Transverse colon (tissue), 4 donors: ENCODE results near the gene REV3L. TPM values are rescaled to one million over a fixed set of nuclear protein-coding genes. Genes with fewer than 3 reads are reported as not detected.
A peak's percentile ranks its signal among the peaks of the same experiment; 100 is the strongest.

Experiments
- DNase-seq: peaks from one replicate; pipeline ENCODE4 v3.0.0-alpha.2; 2019
- H3K27ac ChIP-seq, 4 donors: fragments of 200-600 bp; sonication (generic); 2 replicates each; pipeline ENCODE4 v1.5.1; 2016 to 2018; ENCODE audit warnings: inconsistent platforms in 4 of 4
- H3K27me3 ChIP-seq: fragments of 200-600 bp; sonication (generic); 2 replicates; pipeline ENCODE4 v1.5.1; 2017; ENCODE audit warnings: inconsistent platforms
- H3K36me3 ChIP-seq, 4 donors: fragments of 200-600 bp; sonication (generic); 2 replicates each; pipeline ENCODE4 v1.5.1; 2017 to 2019; ENCODE audit warnings: inconsistent platforms in 4 of 4
- H3K4me1 ChIP-seq, 4 donors: fragments of 200-600 bp; sonication (generic); 2 replicates each; pipeline ENCODE4 v1.5.1; 2017 to 2020; ENCODE audit warnings: inconsistent platforms in 4 of 4
- H3K4me3 ChIP-seq, 4 donors: fragments of 200-600 bp; sonication (generic); 1 replicate in 1 of 4; 2 replicates in 3 of 4; pipeline versions ENCODE4 v1.5.1 to v1.6.1; 2017 to 2019; ENCODE audit warnings: inconsistent platforms in 4 of 4
- H3K9me3 ChIP-seq, 2 donors: fragments of 200-600 bp; sonication (generic); 2 replicates each; pipeline ENCODE4 v1.5.1; 2017 to 2019; ENCODE audit warnings: inconsistent platforms in 2 of 2
- CTCF ChIP-seq, 5 experiments: fragments of 200-600 bp in 3 of 5; fragments of 450-650 bp in 2 of 5; sonication (generic) in 3 of 5; IDR thresholded peaks; 1 replicate in 2 of 5; 2 replicates in 3 of 5; pipeline ENCODE4 v1.5.1; 2016 to 2017; ENCODE audit warnings: antibody characterized with exemption in 5 of 5, inconsistent platforms in 3 of 5, mild to moderate bottlenecking in 2 of 5, moderate library complexity in 1 of 5
- EP300 ChIP-seq: sonication (generic); formaldehyde crosslinking; IDR thresholded peaks from one replicate; pipeline ENCODE4 v1.6.1; 2017; ENCODE audit warnings: antibody characterized with exemption, low read depth
- POLR2A ChIP-seq: fragments of 450-650 bp; IDR thresholded peaks from one replicate; pipeline ENCODE4 v1.6.1; 2016; ENCODE audit warnings: antibody characterized with exemption, mild to moderate bottlenecking, moderate library complexity
- POLR2AphosphoS5 ChIP-seq, 3 donors: sonication (generic); formaldehyde crosslinking; IDR thresholded peaks; one replicate each; pipeline ENCODE4 v1.6.1; 2016; ENCODE audit warnings: antibody characterized with exemption in 3 of 3
- WGBS, 2 donors: methylation state at CpG; one replicate each; pipeline ENCODE4 v1.1.5; 2018; ENCODE audit warnings: low coverage in 1 of 2; 5-methylcytosine and 5-hydroxymethylcytosine counted together
- in situ Hi-C, 4 donors: fragments of 200-750 bp; cut with MboI; loops; one replicate each; pipeline versions ENCODE4 v1.15.0 to v1.15.1; 2017; ENCODE audit warnings: low sequenced_read_pairs in 3 of 4, low pct_ligation_motif_present in 1 of 4, low pct_unique_long_range_greater_than_20kb in 1 of 4
- intact Hi-C: fragments of 100-400 bp; cut with DNase I; formaldehyde crosslinking; loops from one replicate; pipeline ENCODE4 v1.15.1; 2023; ENCODE audit warnings: low total_unique reads
- total RNA-seq, 4 donors: library from RNA; depleted of rRNA; stranded (reverse); fragments of >200 nt; gene quantifications; one replicate each; pipeline ENCODE4 v1.1.0, GENCODE V29; 2016

Gene REV3L
- total RNA-seq, 4 donors from 2014 or later: 24.7 to 256 (median 34.7) TPM

DNA sequence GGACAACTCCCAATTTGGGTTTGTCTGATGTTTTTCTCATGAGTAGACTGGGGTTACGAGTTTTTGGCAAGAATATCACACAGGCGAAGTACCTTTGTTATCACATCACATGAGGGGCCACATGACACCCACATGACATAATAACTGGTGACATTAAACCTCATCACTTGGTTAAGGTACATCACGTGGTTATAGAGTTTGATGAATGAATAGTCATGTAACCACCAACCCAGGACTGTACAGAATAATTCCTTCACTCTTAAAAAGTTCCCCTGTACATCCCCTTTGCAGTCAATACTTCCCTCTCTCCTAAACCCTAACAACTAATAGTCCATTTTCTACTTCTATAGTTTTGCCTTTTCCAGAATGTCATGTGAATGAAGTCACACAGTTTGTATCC, 83.4 kb downstream of the REV3L start:
- 90 to 94% methylated on average over 2 to 3 of the region's 3 CpGs for WGBS, 2 donors
- H3K4me3 ChIP-seq: no peak overlapping the region
- H3K27me3 ChIP-seq: no peaks in the 10 kb centered on the region
- no peak overlapping the region for H3K27ac ChIP-seq
- no peaks in the 10 kb centered on the region for H3K4me1 ChIP-seq
- intact Hi-C loops: no loop called here
- in situ Hi-C loops: loop anchor here in 1 of 4 donors (25.0 kb wide), 1 partner anchor 238 kb away; no protein-coding TSS in a partner anchor
- H3K36me3 ChIP-seq: peaks cover 0 to 27% (median 0%) of the 10 kb centered on the region in 4 donors
- no peak for TF ChIP-seq CTCF (IDR thresholded peaks at IDR 0.05)
- TF ChIP-seq EP300: no peak
- TF ChIP-seq POLR2AphosphoS5 (IDR thresholded peaks at IDR 0.05): no peak
- no peak for TF ChIP-seq POLR2A
- DNase-seq: no peak
- H3K9me3 ChIP-seq: no peaks in the 10 kb centered on the region

DNA sequence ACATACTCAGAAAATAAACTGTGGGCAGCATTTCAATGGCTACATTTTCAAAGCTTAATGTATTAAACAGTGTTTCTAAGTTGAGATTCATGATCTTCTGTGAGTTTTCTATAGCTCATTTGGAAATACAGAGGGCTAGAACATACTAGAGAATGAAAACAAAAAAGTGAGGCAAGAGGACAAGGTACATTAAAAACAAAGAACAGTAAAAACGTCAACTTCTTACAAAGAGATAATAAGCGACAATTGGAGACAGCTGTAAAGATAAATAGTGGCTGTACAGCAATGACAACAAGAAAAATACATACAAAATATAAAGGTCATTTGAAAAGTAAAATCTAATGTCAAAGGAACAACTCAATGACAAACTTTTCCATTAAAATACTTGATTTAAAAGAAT, 94.3 kb downstream of the REV3L start:
- TF ChIP-seq POLR2A: no peak
- TF ChIP-seq EP300: no peak
- TF ChIP-seq POLR2AphosphoS5 (IDR thresholded peaks at IDR 0.05): no peak
- TF ChIP-seq CTCF (IDR thresholded peaks at IDR 0.05): no peak
- Histone ChIP-seq H3K9me3 (no peaks in the 10 kb centered on the region), H3K4me1 (no peaks in the 10 kb centered on the region), H3K27me3 (no peaks in the 10 kb centered on the region), H3K36me3 (peaks cover 0 to 43% (median 10%) of the 10 kb centered on the region in 4 donors), H3K27ac (no peak overlapping the region), H3K4me3 (no peak overlapping the region)
- no peak for DNase-seq
- in situ Hi-C loops: loop anchor here in 1 of 4 donors (25.0 kb wide), 1 partner anchor 249 kb away; no protein-coding TSS in a partner anchor
- WGBS, 2 donors: 53 to 76% methylated on average over 2 of the region's 2 CpGs
- intact Hi-C loops: no loop called here

GRCh38 chr6:111382476-111383294, 100.3 kb downstream of the REV3L start:
- TF ChIP-seq POLR2A (no peak), EP300 (no peak), CTCF (IDR thresholded peaks at IDR 0.05) (no peak), POLR2AphosphoS5 (IDR thresholded peaks at IDR 0.05) (no peak)
- peak overlapping the region in 2 of 4 donors; percentile 8 to 18 for H3K27ac ChIP-seq
- WGBS, 2 donors: 77 to 100% methylated on average over 2 to 9 of the region's 9 CpGs
- no peak overlapping the region for H3K4me3 ChIP-seq
- H3K4me1 ChIP-seq: no peaks in the 10 kb centered on the region
- H3K9me3 ChIP-seq: no peaks in the 10 kb centered on the region
- intact Hi-C loops (no loop called here), in situ Hi-C loops (loop anchor here in 1 of 4 donors (25.0 kb wide), 1 partner anchor 255 kb away; no protein-coding TSS in a partner anchor)
- H3K27me3 ChIP-seq: no peaks in the 10 kb centered on the region
- H3K36me3 ChIP-seq: peaks cover 0 to 42% (median 10%) of the 10 kb centered on the region in 4 donors
- DNase-seq: no peak

DNA sequence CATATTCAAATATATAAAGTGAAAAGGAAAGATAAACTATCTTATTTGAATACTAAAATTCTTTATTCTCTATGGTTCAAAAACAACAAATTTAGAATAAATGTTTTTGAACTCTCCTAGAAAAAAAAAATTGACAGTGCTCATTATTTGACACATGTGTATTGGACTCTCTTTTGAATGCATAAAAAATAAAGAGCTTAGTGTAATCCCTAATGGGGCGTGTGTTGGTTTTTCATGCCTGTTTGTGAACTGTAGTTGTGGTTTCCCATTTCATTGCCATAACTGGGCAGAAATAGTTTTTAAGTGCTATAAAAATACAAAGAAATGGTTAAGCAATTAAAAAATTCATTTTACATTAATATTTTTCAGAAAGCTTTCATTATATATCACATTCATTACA, 101.3 kb downstream of the REV3L start:
- Histone ChIP-seq H3K27ac (no peak overlapping the region), H3K4me3 (no peak overlapping the region), H3K9me3 (no peaks in the 10 kb centered on the region), H3K27me3 (no peaks in the 10 kb centered on the region), H3K4me1 (no peaks in the 10 kb centered on the region), H3K36me3 (peaks cover 0 to 44% (median 10%) of the 10 kb centered on the region in 4 donors)
- intact Hi-C loops: no loop called here
- in situ Hi-C loops: loop anchor here in 1 of 4 donors (25.0 kb wide), 1 partner anchor 256 kb away; no protein-coding TSS in a partner anchor
- no peak for DNase-seq
- 84 to 100% methylated on average over 1 of the region's 1 CpG for WGBS, 2 donors
- TF ChIP-seq EP300 (no peak), POLR2AphosphoS5 (IDR thresholded peaks at IDR 0.05) (no peak), CTCF (IDR thresholded peaks at IDR 0.05) (no peak), POLR2A (no peak)
